Thyroid gland (tissue), 4 donors: Measurements from ENCODE around the gene SLC39A2. TPM values are rescaled to one million over a fixed set of nuclear protein-coding genes. Genes with fewer than 3 reads are reported as not detected.

ENCODE experiments used
- DNase-seq, 2 donors: peaks; one replicate each; pipeline ENCODE4 v3.0.0-alpha.2; 2019
- H3K27ac ChIP-seq, 3 donors: fragments of 200-600 bp; sonication (generic); 1 replicate in 2 of 3; 2 replicates in 1 of 3; pipeline ENCODE4 v1.5.1; 2016 to 2019; ENCODE audit warnings: mild to moderate bottlenecking in 1 of 3, moderate library complexity in 1 of 3
- H3K27me3 ChIP-seq: fragments of 200-600 bp; sonication (generic); one replicate; pipeline ENCODE4 v1.5.1; 2019
- H3K36me3 ChIP-seq, 2 donors: fragments of 200-600 bp; sonication (generic); one replicate each; pipeline ENCODE4 v1.5.1; 2016 to 2019
- H3K4me1 ChIP-seq, 2 donors: fragments of 200-600 bp; sonication (generic); one replicate each; pipeline ENCODE4 v1.5.1; 2017 to 2019
- H3K4me3 ChIP-seq, 3 donors: fragments of 200-600 bp; sonication (generic); replicated peaks in 1 of 3; 1 replicate in 2 of 3; 2 replicates in 1 of 3; pipeline ENCODE4 v1.5.1; 2016; ENCODE audit warnings: mild to moderate bottlenecking in 1 of 3
- H3K9me3 ChIP-seq: fragments of 200-600 bp; sonication (generic); one replicate; pipeline ENCODE4 v1.5.1; 2017
- POLR2A ChIP-seq, 2 donors: fragments of 450-650 bp; IDR thresholded peaks; one replicate each; pipeline ENCODE4 v1.6.1; 2017; ENCODE audit warnings: antibody characterized with exemption in 2 of 2, mild to moderate bottlenecking in 2 of 2, moderate library complexity in 1 of 2
- whole genome bisulfite sequencing, 2 donors: methylation state at CpG; one replicate each; pipeline ENCODE4 v1.1.5; 2017; 5-methylcytosine and 5-hydroxymethylcytosine counted together
- intact Hi-C: fragments of 100-400 bp; cut with DNase I; formaldehyde crosslinking; loops from one replicate; pipeline ENCODE4 v1.15.1; 2023
- total RNA-seq, 4 donors: library from RNA; depleted of rRNA; stranded (reverse); fragments of >200 nt; gene quantifications; one replicate each; pipeline ENCODE4 v1.2.3, GENCODE V29; 2016
- TF ChIP-seq, protein P1 (sequence below), 6 experiments: fragments of 200-600 bp in 3 of 6; fragments of 450-650 bp in 3 of 6; sonication (generic) in 3 of 6; IDR thresholded peaks; one replicate each; pipeline ENCODE4 v1.5.1; 2016 to 2019; ENCODE audit warnings: antibody characterized with exemption in 6 of 6, mild to moderate bottlenecking in 2 of 6, inconsistent platforms in 1 of 6, moderate library complexity in 1 of 6

The SLC39A2 gene
- total RNA-seq, 4 donors from 2014 or later = not detected

- peak overlapping the region in 2 of 3 donors; percentile 14 to 35 for H3K4me3 ChIP-seq
- H3K9me3 ChIP-seq = no peaks in the 10 kb centered on the region
- peak overlapping the region in 1 of 3 donors; percentile 32 for H3K27ac ChIP-seq
- H3K36me3 ChIP-seq = no peaks in the 10 kb centered on the region
- intact Hi-C loops = no loop called here
- WGBS, 2 donors = 25 to 36% methylated on average over 10 of the region's 10 CpGs
- H3K4me1 ChIP-seq = peaks cover 0 to 4% of the 10 kb centered on the region in 2 donors
- no peak for DNase-seq
- H3K27me3 ChIP-seq = no peaks in the 10 kb centered on the region
- TF ChIP-seq POLR2A (IDR thresholded peaks at IDR 0.05) = no peak
- TF ChIP-seq, protein P1, sequence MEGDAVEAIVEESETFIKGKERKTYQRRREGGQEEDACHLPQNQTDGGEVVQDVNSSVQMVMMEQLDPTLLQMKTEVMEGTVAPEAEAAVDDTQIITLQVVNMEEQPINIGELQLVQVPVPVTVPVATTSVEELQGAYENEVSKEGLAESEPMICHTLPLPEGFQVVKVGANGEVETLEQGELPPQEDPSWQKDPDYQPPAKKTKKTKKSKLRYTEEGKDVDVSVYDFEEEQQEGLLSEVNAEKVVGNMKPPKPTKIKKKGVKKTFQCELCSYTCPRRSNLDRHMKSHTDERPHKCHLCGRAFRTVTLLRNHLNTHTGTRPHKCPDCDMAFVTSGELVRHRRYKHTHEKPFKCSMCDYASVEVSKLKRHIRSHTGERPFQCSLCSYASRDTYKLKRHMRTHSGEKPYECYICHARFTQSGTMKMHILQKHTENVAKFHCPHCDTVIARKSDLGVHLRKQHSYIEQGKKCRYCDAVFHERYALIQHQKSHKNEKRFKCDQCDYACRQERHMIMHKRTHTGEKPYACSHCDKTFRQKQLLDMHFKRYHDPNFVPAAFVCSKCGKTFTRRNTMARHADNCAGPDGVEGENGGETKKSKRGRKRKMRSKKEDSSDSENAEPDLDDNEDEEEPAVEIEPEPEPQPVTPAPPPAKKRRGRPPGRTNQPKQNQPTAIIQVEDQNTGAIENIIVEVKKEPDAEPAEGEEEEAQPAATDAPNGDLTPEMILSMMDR (IDR thresholded peaks at IDR 0.05) = no peak
Observed at GRCh38 chr14:20970647-20970982, 28.5 kb upstream of the SLC39A2 start.

DNA sequence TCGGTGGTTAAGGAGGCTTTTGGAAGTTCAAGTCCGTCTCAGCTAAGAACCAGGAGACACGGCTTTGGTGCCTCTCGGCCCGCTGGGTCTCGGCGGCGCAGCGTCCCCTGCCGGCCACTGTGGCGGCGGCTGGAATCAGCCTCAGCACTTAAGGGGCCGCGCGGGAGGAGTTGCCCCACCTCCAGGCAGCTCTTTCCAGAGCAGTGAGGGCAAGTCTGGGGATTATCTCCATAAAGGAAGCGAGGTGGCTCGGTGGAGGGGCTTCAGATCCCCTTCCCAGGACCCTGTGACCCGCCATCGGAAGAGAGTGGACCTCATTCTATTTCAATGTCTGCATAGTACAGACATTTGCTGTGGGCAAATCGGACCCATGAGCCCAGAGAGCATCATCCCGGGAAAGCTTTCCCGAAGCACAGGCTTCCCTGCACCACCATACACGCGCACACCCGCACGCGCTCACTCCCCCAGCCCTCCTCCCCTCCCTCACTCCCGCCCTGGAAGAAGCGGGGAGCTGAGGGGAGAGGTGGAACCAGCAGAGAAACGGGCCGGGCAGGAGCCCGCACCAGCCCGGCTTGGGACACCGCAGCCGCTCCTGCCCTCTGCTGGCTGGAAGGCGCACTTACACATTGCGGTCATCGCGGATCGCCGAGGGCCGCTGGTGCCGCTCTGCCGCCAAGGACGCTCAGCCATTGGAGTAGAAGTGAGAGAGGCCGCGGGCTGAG is 27.9 kb upstream of the SLC39A2 start:
- peak; percentile 82 to 86 for DNase-seq
- H3K36me3 ChIP-seq = no peaks in the 10 kb centered on the region
- 1 to 3% methylated on average over 33 to 36 of the region's 47 CpGs for WGBS, 2 donors
- peaks cover 0 to 4% of the 10 kb centered on the region in 2 donors for H3K4me1 ChIP-seq
- no peaks in the 10 kb centered on the region for H3K27me3 ChIP-seq
- no peak for TF ChIP-seq POLR2A (IDR thresholded peaks at IDR 0.05)
- TF ChIP-seq, protein P1 (IDR thresholded peaks at IDR 0.05) = peak; percentile 59 to 90 (median 72)
- peak overlapping the region; percentile 14 to 35 (median 26) for H3K4me3 ChIP-seq
- H3K9me3 ChIP-seq = no peaks in the 10 kb centered on the region
- H3K27ac ChIP-seq = peak overlapping the region in 2 of 3 donors; percentile 8 to 32
- intact Hi-C loops = no loop called here

DNA sequence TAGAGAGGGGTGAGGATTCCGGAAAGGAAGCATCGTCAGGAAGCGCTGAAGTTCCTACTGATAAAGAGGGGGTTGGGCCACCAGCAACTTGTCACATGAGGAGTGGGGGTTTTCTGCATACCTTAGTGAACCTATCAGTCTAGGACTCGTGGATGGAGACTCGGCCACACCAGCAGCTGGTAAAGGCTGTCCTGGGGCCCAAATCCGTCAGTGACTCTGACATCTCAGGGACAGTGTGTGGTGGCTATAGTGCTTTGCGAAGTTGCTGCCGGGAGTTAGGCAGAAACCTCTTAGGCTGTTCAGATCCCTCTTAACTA is 27.4 kb upstream of the SLC39A2 start:
- no peaks in the 10 kb centered on the region for H3K27me3 ChIP-seq
- TF ChIP-seq, protein P1 (IDR thresholded peaks at IDR 0.05) = no peak
- DNase-seq = no peak
- 17% methylated on average over 8 of the region's 8 CpGs for WGBS, 2 donors
- intact Hi-C loops = no loop called here
- no peak overlapping the region for H3K4me3 ChIP-seq
- no peaks in the 10 kb centered on the region for H3K9me3 ChIP-seq
- no peaks in the 10 kb centered on the region for H3K36me3 ChIP-seq
- H3K4me1 ChIP-seq = peaks cover 0 to 4% of the 10 kb centered on the region in 2 donors
- peak overlapping the region in 1 of 3 donors; percentile 32 for H3K27ac ChIP-seq

DNA sequence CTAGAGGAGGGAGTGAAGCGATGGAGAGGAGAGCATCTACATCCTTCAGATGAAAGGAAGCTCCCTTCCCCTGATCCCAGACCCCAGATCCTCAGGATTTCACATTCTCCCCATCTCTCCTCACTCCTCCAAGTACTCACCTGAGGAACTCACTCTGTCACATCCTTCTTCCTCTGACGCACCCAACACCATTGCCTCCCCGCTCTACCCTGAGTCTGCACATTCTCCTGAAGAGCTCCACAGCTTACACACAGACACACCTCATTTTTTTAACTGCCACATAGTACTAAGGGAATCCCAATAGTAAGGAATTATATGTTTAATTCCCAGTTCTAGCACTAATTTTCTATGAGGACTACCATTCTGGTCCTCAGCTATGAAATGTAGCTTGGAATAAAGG is 25.6 kb upstream of the SLC39A2 start:
- Histone ChIP-seq H3K9me3 (no peaks in the 10 kb centered on the region), H3K4me3 (no peak overlapping the region), H3K36me3 (no peaks in the 10 kb centered on the region), H3K27me3 (no peaks in the 10 kb centered on the region), H3K4me1 (peaks cover 0 to 4% of the 10 kb centered on the region in 2 donors), H3K27ac (no peak overlapping the region)
- 96 to 97% methylated on average over 3 of the region's 3 CpGs for WGBS, 2 donors
- TF ChIP-seq, protein P1 (IDR thresholded peaks at IDR 0.05) = no peak
- no peak for TF ChIP-seq POLR2A (IDR thresholded peaks at IDR 0.05)
- intact Hi-C loops = no loop called here
- no peak for DNase-seq

GRCh38 chr14:20976291-20976690 is 22.8 kb upstream of the SLC39A2 start:
- Histone ChIP-seq H3K27me3 (no peaks in the 10 kb centered on the region), H3K9me3 (no peaks in the 10 kb centered on the region), H3K36me3 (no peaks in the 10 kb centered on the region), H3K4me3 (no peak overlapping the region), H3K4me1 (no peaks in the 10 kb centered on the region), H3K27ac (no peak overlapping the region)
- TF ChIP-seq, protein P1 (IDR thresholded peaks at IDR 0.05) = no peak
- no peak for TF ChIP-seq POLR2A (IDR thresholded peaks at IDR 0.05)
- no peak for DNase-seq
- intact Hi-C loops = no loop called here
- 90 to 97% methylated on average over 1 of the region's 1 CpG for WGBS, 2 donors
